AG08396 (cell line): ENCODE data around the gene TUBGCP3.
"Not testable (repeated sequence)": the region's sequence is repeated elsewhere in the genome, so short reads cannot be mapped to it uniquely, and the experiment has no call there.

Source experiments
- DNase-seq: peaks from one replicate; pipeline ENCODE4 v3.0.0; 2012; ENCODE audit warnings: low spot score, mixed read lengths

The TUBGCP3 gene

DNA sequence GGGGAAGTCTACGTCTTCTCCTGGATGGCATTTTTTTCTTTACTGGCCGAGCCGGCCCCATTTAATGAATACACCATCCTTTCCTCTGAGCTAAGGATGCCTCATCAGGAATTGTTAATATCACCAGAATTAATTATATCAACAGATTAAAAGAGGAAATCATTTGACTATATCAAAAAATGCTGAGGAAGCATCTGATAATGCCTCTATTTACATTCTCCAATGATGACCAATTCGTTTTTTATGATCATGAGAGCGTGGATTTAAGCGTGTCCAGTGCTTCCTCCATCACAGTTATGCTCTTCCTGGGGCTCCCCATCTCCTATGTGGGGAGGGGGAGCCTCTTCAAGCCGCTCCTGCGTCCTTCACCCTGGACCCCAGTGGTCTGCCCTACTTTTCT is 58.7 kb downstream of the TUBGCP3 start:
- DNase-seq, result no peak

- no peak for DNase-seq
Measured at GRCh38 chr13:112526146-112526853, 61.7 kb downstream of the TUBGCP3 start.

GRCh38 chr13:112525356-112525945 is 62.5 kb downstream of the TUBGCP3 start:
- no peak for DNase-seq

DNA sequence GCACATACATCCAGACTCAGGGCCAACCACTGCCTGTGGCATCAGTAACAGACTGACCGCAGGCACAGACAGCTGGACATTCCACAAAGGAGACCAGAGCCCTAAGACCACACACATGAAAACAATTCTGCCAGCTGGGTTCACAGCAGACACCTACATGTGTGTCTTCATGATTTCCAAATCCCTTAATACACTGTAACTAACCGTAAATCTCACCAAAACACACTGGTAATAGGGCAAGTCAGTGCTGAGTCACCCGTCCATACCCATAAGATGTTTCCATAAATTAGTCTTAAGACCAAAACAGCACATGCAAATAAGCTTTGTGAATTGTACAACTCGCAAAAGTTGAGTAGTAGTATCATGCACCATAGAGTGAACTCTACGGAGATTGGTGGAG is 65.4 kb downstream of the TUBGCP3 start:
- DNase-seq, result no peak

DNA sequence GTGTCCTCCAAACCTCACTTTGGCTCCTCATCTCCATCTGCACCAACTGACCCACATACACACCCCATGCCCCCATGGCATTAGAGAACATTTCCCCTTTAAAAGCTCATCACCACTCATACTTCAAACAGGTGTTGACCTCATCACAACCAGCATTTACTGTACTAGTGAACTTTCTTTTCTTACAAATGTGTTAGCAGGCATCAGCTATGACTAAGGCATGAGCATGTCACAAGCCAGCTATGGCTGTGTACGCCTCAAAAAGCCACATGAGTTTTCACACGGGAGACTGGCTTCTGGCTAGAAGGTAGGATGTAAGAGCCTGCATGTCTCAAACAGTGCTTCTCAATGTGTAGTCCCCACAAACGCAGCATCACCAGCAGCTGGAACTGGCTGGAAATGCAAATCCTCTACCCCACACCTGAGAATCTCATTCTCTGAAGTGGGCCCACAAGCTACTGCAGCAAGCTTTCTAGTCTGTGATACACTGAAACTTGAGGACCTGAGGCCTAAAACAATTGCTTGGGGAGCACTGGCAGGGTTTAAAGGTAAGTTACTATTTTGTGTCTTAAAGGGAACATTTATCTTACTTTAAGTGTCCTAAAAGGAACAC is 66.8 kb downstream of the TUBGCP3 start:
- DNase-seq, result peak; percentile 26

- no peak for DNase-seq
Measured at GRCh38 chr13:112519517-112520060, 68.4 kb downstream of the TUBGCP3 start.

GRCh38 chr13:112516218-112516617 is 71.7 kb downstream of the TUBGCP3 start:
- no peak for DNase-seq

GRCh38 chr13:112513761-112514160 is 74.2 kb downstream of the TUBGCP3 start:
- DNase-seq, result no peak

GRCh38 chr13:112510987-112511685 is 76.8 kb downstream of the TUBGCP3 start:
- DNase-seq, result no peak

DNA sequence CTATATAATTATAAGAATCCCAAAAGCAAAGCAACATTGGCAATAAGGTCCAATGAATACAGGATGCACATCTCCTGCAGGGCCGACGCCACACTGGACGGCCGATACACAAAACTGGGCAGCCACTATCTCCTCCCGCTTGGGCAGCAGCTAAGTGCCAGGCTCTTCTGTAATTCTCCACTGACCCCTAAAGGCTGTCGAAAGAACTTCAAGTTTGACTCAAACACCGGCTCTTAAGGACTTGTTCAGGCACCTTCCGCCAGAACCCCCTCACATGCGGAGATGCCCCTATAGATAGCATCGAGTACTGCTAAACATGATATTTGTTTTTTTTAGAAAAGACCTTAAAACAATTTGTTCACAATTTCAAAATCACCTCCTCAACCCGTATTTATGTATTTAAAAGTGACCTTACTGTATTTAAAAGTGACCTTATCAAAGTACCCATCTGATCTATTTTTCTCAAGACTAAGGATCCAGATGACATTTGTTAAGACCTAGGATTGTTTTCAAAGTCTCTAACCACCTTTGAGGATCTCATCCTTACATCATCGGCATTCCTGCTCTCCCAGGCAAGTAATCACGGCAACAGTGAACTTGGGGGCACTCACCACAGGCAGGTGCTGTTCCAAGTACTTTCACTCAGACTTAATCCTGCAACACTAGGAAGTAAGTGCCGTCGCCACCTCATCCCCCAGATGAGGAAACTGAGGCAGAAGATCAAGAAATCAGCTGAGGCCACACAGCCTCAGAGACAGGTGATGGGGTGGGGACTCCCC is 77.8 kb downstream of the TUBGCP3 start:
- DNase-seq, result peak; percentile 81

- no peak for DNase-seq
Measured at GRCh38 chr13:112509190-112509589, 78.8 kb downstream of the TUBGCP3 start.

GRCh38 chr13:112506046-112506445 is 81.9 kb downstream of the TUBGCP3 start:
- no peak for DNase-seq

DNA sequence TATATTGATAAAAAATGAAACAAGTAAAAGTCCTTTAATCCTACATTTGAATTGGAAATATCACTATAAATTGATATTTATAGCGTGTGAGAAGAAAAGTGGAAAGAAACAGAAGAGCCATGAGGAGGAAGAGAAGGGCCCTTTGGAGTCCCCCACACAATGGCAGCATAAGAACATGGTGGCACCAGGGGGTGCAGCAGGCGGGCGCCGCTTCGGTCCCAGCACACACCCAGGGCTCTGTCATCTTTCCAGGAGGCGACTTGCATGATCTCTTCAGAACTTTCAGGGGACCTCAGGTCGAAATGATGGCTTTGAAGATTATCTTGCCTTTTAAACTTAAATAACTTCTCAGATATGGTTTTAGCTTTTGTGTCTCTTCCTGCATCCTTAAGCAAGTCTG is 91.8 kb downstream of the TUBGCP3 start:
- no peak for DNase-seq

DNA sequence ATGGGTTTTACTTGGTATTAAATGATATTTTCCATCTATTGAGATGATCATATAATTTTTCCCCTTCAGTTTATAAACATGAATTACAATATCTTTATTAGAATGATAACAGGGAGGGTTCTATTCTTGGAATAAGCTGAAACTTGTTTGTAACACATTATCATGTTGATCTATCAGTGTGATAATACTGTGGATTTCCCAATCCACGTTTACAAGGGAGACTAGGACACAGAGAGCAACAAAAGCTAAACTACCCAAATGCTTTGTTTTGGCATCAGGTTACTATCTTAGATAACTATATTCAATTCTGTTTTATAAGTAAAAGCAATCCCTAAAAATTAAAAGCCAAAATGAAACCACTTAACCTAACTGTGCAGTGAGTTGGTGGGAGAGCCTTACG is 92.5 kb downstream of the TUBGCP3 start:
- no peak for DNase-seq

GRCh38 chr13:112489199-112489598 is 98.8 kb downstream of the TUBGCP3 start:
- DNase-seq, result no peak

DNA sequence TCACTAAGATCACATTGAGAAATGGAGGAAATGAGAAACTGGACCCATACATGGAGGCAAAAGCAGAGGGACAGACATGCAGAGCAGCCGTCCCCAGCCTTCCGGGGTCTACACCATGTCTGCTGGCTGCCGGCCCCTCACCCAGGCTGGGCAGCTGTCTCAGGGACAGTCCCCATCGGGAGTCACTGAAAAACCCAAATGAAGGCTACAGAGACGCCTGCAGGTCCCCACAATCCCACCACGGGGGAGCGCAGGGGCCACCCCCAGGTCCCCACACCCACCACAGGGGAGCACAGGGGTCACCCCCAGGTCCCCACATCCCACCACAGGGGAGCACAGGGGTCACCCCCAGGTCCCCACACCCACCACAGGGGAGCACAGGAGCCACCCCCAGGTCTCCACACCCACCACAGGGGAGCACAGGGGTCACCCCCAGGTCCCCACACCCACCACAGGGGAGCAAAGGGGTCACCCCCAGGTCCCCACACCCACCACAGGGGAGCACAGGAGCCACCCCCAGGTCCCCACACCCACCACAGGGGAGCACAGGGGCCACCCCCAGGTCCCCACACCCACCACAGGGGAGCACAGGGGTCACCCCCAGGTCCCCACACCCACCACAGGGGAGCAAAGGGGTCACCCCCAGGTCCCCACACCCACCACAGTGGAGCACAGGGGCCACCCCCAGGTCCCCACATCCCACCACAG is 99.5 kb downstream of the TUBGCP3 start:
- not testable (repeated sequence) for DNase-seq

DNA sequence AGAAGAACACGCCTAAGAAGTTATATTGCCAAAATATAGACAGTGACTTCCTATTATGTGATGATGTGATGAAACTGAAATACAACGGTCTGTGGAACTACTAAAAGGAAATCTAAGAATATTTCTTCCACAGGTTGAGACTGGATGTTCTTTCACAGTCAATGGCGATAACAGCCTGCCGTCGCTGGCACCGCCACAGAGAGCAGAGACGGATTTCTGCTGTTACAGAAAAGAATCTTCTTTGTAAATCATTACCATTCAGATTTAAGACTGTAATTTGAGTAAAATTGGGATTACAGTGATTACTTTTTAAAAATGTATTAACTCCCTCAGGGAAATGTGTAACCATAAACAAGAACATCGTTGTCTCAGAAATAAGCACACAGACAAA is 100.8 kb downstream of the TUBGCP3 start:
- DNase-seq, result no peak

- peak; percentile 50 for DNase-seq
Measured at GRCh38 chr13:112486386-112487126, 101.4 kb downstream of the TUBGCP3 start.

- not testable (repeated sequence) for DNase-seq
Measured at GRCh38 chr13:112485814-112486213, 102.1 kb downstream of the TUBGCP3 start.

DNA sequence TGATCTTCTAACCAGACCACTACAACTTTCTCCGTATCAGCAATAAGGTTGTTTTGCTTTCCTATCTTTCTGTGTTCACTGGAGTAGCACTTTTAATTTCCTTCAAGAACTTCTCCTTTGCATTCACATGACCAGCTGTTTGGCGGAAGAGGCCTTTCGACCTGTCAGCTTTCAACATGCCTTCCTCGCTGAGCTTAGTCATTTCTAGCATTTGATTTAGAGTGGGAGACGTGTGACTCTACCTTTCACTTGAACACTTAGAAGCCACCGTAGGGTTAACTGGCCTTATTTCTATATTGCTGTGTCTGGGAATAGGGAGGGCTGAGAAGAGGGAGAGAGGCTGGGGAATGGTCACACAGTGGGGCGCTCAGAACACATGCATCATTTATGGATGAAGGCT is 104.7 kb downstream of the TUBGCP3 start:
- no peak for DNase-seq
